ENCODE results near the gene EXPH5.

Gene EXPH5

GRCh38 chr11:108568195-108568858, 25.2 kb downstream of the EXPH5 start:
- FAIRE-seq, result no peak

GRCh38 chr11:108565653-108566052, 27.9 kb downstream of the EXPH5 start:
- FAIRE-seq (no peak), DNase-seq (ENCODE audit: insufficient read length, low spot score) (no peak)

More at GRCh38 chr11:108568195-108568858, 25.2 kb downstream of the EXPH5 start:
- DNase-seq (ENCODE audit: insufficient read length, low spot score), result no peak

GRCh38 chr11:108562746-108563581, 30.6 kb downstream of the EXPH5 start:
- FAIRE-seq, result no peak

GRCh38 chr11:108561535-108561991, 32.0 kb downstream of the EXPH5 start:
- no peak for DNase-seq (ENCODE audit: insufficient read length, low spot score)
- FAIRE-seq, result peak; percentile 44

More at GRCh38 chr11:108562746-108563581, 30.6 kb downstream of the EXPH5 start:
- no peak for DNase-seq (ENCODE audit: insufficient read length, low spot score)

GRCh38 chr11:108559904-108560303, 33.7 kb downstream of the EXPH5 start:
- FAIRE-seq (peak; percentile 88), DNase-seq (ENCODE audit: insufficient read length, low spot score) (peak; percentile 34)

GRCh38 chr11:108559340-108559739, 34.2 kb downstream of the EXPH5 start:
- peak; percentile 29 for DNase-seq (ENCODE audit: insufficient read length, low spot score)

GRCh38 chr11:108558222-108558621, 35.3 kb downstream of the EXPH5 start:
- DNase-seq (ENCODE audit: insufficient read length, low spot score) (no peak), FAIRE-seq (peak; percentile 60)

More at GRCh38 chr11:108559340-108559739, 34.2 kb downstream of the EXPH5 start:
- no peak for FAIRE-seq

- FAIRE-seq (no peak), DNase-seq (ENCODE audit: insufficient read length, low spot score) (no peak)
These were observed 37.5 kb downstream of the EXPH5 start for GRCh38 chr11:108556019-108556418.

GRCh38 chr11:108551651-108552462, 41.7 kb downstream of the EXPH5 start:
- FAIRE-seq, result peak; percentile 40
- DNase-seq (ENCODE audit: insufficient read length, low spot score), result no peak

GRCh38 chr11:108549319-108549885, 44.2 kb downstream of the EXPH5 start:
- DNase-seq (ENCODE audit: insufficient read length, low spot score) (no peak), FAIRE-seq (no peak)

GRCh38 chr11:108545909-108546501, 47.6 kb downstream of the EXPH5 start:
- FAIRE-seq, result no peak

GRCh38 chr11:108543316-108543964, 50.1 kb downstream of the EXPH5 start:
- FAIRE-seq, result no peak
- no peak for DNase-seq (ENCODE audit: insufficient read length, low spot score)

More at GRCh38 chr11:108545909-108546501, 47.6 kb downstream of the EXPH5 start:
- DNase-seq (ENCODE audit: insufficient read length, low spot score), result no peak

GRCh38 chr11:108541531-108541930, 52.0 kb downstream of the EXPH5 start:
- DNase-seq (ENCODE audit: insufficient read length, low spot score), result no peak
- FAIRE-seq, result no peak

GRCh38 chr11:108538502-108538901, 55.1 kb downstream of the EXPH5 start:
- FAIRE-seq (no peak), DNase-seq (ENCODE audit: insufficient read length, low spot score) (no peak)

GRCh38 chr11:108538022-108538424, 55.5 kb downstream of the EXPH5 start:
- DNase-seq (ENCODE audit: insufficient read length, low spot score), result no peak
- no peak for FAIRE-seq

- FAIRE-seq (no peak), DNase-seq (ENCODE audit: insufficient read length, low spot score) (no peak)
These were observed 56.8 kb downstream of the EXPH5 start for GRCh38 chr11:108536783-108537182.

- DNase-seq (ENCODE audit: insufficient read length, low spot score) (no peak), FAIRE-seq (no peak)
These were observed 58.1 kb downstream of the EXPH5 start for GRCh38 chr11:108535384-108535955.

- FAIRE-seq, result peak; percentile 52
- DNase-seq (ENCODE audit: insufficient read length, low spot score), result no peak
These were observed 59.2 kb downstream of the EXPH5 start for GRCh38 chr11:108534274-108534882.

GRCh38 chr11:108530426-108530825, 63.1 kb downstream of the EXPH5 start:
- DNase-seq (ENCODE audit: insufficient read length, low spot score), result no peak
- FAIRE-seq, result no peak
